ENCODE measurements around the gene SMC5.

Gene SMC5

DNA sequence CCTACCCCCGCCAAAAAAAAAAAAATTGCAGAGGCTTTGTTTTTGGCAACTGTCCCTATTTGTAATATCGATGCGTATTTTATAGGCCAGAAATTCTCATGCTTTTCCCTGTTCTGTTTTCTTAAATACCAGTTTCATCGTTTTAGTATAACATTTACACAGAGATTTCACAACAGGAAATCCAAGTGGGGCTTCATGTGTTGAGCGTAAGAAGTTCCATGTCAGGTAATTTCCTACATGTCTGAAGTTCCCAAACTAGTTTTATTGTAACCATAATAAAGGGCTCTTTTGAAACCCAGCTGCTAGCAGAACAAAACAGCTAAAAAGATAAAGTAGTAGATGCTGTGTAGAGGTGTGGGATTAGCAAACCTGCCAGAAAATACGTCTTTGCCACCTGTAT, 4.2 kb downstream of the SMC5 start:
- TF ChIP-seq, protein P1, sequence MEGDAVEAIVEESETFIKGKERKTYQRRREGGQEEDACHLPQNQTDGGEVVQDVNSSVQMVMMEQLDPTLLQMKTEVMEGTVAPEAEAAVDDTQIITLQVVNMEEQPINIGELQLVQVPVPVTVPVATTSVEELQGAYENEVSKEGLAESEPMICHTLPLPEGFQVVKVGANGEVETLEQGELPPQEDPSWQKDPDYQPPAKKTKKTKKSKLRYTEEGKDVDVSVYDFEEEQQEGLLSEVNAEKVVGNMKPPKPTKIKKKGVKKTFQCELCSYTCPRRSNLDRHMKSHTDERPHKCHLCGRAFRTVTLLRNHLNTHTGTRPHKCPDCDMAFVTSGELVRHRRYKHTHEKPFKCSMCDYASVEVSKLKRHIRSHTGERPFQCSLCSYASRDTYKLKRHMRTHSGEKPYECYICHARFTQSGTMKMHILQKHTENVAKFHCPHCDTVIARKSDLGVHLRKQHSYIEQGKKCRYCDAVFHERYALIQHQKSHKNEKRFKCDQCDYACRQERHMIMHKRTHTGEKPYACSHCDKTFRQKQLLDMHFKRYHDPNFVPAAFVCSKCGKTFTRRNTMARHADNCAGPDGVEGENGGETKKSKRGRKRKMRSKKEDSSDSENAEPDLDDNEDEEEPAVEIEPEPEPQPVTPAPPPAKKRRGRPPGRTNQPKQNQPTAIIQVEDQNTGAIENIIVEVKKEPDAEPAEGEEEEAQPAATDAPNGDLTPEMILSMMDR (conservative IDR thresholded peaks at IDR 0.05; ENCODE audit: low read length), result no peak
- DNase-seq (ENCODE audit: low read depth), result no peak
- H3K4me3 ChIP-seq (ENCODE audit: low read length), result no peak overlapping the region

DNA sequence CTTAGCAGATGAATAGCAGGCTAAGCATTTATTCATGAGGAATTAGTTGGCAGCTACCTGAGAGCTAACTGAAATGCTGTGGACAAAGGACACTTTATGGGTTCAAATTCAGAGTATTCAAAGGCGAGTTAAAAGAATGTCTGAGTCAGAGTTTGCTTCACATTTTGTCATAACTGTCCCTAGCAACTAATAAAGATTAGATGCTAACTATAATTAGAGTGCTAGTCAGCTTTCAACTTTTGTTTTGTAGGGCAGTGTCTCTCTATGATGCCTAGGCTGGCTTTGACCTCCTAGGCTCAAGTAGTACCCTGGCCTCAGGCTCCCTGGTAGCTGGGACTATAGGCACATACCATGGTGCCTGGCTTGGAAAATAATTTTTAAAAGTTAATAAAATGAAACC, 4.6 kb downstream of the SMC5 start:
- peak; percentile 31 for DNase-seq (ENCODE audit: low read depth)
- no peak overlapping the region for H3K4me3 ChIP-seq (ENCODE audit: low read length)
- TF ChIP-seq, protein P1 (conservative IDR thresholded peaks at IDR 0.05; ENCODE audit: low read length), result no peak

DNA sequence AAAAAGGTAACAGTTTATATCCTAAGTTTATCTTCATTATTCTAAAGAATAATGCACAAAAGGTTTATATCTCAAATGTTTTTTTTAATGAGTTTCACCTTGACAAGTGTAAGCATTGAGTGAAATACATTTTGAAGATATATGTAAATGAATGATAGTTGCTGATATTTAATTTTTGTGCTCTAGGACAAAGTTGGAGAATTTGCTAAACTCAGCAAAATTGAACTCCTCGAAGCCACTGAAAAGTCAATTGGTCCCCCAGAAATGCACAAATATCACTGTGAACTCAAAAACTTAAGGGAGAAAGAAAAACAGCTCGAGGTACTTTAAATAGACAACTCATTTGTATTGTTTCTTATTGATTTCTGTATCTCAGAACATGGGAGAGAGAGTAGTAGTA, 19.5 kb downstream of the SMC5 start:
- H3K4me3 ChIP-seq (ENCODE audit: low read length), result no peak overlapping the region
- no peak for DNase-seq (ENCODE audit: low read depth)
- TF ChIP-seq, protein P1 (conservative IDR thresholded peaks at IDR 0.05; ENCODE audit: low read length), result no peak

DNA sequence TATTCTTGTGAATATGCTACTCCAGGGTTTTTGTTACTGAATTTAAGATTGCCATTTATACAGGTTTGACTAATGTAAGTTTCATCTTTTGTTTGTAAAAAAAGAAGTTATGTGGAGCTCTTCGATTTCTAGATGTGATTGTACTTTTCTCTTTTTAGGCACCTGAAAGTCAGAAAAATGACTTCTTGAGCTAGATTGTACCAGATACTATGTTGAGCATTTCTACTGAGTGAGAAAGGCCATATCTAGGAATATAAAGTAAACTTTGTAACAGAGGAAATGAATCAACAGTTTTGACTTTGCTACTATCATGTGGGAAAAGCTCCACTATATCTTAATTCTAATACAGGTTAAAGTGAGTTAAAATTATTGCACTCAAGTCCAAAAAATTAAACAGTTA, 25.1 kb downstream of the SMC5 start:
- TF ChIP-seq, protein P1 (conservative IDR thresholded peaks at IDR 0.05; ENCODE audit: low read length), result no peak
- H3K4me3 ChIP-seq (ENCODE audit: low read length), result no peak overlapping the region
- DNase-seq (ENCODE audit: low read depth), result no peak

DNA sequence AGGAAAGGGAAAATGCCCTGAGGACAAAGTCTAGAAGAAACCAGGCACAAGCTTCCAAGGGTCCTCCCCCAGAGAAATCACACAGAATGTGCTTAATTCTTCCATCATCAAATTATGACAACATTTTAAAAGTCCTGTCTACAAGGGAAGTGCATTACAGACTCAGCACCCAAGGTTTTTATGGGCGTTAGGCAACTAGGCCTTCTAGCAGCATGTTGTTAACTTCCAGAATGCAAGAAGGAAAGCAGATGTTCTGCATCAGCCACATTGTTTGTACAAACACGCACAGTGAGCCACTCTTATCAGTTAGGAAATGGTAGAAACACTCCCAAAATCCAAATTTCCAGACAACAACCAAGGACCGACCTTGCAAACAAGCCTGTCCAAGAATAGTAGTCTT, 26.5 kb downstream of the SMC5 start:
- H3K4me3 ChIP-seq (ENCODE audit: low read length), result no peak overlapping the region
- TF ChIP-seq, protein P1 (conservative IDR thresholded peaks at IDR 0.05; ENCODE audit: low read length), result no peak
- DNase-seq (ENCODE audit: low read depth), result peak; percentile 64

DNA sequence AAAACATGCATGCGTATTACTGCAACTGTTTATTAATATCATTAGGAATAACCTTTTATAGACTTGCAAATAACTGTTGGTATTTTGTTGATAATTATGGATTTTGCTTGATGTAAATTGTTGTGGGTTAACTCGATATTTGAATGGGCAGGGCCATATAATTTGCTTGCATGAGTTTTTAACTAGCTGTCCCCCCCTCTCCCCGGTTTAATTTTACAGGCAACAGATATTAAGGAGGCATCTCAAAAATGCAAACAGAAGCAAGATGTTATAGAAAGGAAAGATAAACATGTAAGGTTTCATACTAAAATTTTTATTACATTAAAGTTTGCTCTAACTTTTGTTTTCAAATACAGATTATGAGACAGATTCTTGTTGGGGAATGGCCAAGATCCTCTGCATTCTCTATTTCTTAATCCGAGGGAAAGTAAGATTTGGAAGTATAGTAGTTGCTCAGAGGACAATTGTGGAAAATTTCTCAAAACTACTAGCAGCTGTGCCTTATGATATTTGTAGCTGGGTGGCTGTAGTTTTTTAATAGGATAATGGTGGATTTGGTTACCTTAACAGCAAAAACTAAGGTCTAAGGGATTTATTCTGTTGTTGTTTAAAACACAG, 27.3 kb downstream of the SMC5 start:
- DNase-seq (ENCODE audit: low read depth), result no peak
- TF ChIP-seq, protein P1 (conservative IDR thresholded peaks at IDR 0.05; ENCODE audit: low read length), result no peak
- no peak overlapping the region for H3K4me3 ChIP-seq (ENCODE audit: low read length)

DNA sequence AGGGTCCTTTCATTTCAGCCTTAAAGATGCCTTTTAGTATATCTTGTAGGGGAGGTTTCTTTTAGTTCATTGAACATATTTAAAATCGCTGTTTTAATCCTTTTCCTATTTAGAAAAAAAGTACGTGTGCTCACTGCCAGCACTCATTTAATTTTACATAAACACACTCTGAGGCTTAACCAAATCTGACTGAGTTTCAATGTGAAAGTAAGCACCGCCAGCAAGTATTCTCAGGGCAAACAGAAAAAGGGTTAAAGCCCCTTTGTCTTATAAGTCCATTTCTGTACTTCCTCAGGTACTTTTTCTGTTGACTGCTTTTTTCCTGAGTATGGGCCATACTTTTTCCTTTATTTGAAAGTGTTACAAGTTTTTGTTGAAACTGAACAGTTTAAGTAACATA, 31.8 kb downstream of the SMC5 start:
- no peak overlapping the region for H3K4me3 ChIP-seq (ENCODE audit: low read length)
- DNase-seq (ENCODE audit: low read depth), result no peak
- TF ChIP-seq, protein P1 (conservative IDR thresholded peaks at IDR 0.05; ENCODE audit: low read length), result no peak
